ENCODE measurements around the gene TANC1.

The TANC1 gene

DNA sequence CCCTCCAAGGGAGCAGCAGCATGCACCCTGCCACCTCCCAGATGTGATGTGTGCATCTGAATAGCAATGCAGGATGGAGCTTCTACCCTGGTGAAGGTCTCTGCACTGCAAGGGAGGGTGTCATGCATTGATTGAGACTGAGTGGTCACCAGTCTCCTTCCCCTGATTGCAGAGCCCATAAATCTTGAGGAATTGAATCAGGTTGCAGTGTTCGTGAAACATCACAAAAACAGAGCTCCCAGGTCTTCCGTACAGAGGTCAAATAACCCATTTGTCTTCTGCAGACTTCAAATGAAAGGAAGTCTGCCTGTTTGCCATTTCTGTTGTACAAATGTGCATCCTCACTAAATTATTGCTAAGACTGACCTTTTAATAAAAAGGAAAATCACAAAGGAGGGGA lies 181.3 kb downstream of the TANC1 start:
- no peaks in the 10 kb centered on the region for H3K36me3 Mint-ChIP-seq
- H3K4me1 Mint-ChIP-seq, result peaks cover 7 to 9% of the 10 kb centered on the region in 2 donors
- no peak for ATAC-seq (replicated peaks)

DNA sequence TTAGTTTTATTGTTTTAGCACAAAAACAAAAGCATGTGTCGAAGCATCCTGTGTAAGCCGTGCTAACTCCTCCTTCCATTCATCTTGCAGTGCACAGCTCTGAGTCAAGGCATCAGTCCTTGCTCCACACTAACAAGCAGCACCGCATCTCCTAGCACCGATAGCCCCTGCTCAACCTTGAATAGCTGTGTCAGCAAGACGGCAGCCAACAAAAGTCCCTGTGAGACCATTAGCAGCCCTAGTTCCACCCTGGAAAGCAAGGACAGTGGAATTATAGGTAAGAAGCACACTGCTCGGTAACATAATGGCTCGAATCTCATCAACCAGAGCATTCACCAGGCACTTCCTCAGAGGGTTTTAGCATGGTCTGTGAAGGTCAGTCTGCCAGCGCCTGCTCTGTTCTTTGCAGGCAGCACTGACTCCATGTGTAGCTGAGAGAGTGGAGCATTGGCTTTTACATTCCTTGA lies 181.9 kb downstream of the TANC1 start:
- Mint-ChIP-seq H3K4me1 (peaks cover 5 to 9% of the 10 kb centered on the region in 2 donors), H3K36me3 (no peaks in the 10 kb centered on the region), H3K27me3 (peaks cover 15 to 16% of the 10 kb centered on the region in 2 donors), H3K9me3 (no peaks in the 10 kb centered on the region), H3K27ac (no peak overlapping the region), H3K4me3 (no peak overlapping the region)
- DNase-seq (no peak), ATAC-seq (replicated peaks) (no peak)

More for the DNA sequence above, 181.3 kb downstream of the TANC1 start:
- Mint-ChIP-seq H3K27ac (no peak overlapping the region), H3K27me3 (peaks cover 16 to 17% of the 10 kb centered on the region in 2 donors), H3K4me3 (no peak overlapping the region), H3K9me3 (no peaks in the 10 kb centered on the region)
- no peak for DNase-seq

- no peak overlapping the region for H3K4me3 Mint-ChIP-seq
- peaks cover 5 to 9% of the 10 kb centered on the region in 2 donors for H3K4me1 Mint-ChIP-seq
- ATAC-seq (replicated peaks) (no peak), DNase-seq (no peak)
- peaks cover 10 to 16% of the 10 kb centered on the region in 2 donors for H3K27me3 Mint-ChIP-seq
- H3K36me3 Mint-ChIP-seq, result no peaks in the 10 kb centered on the region
- H3K9me3 Mint-ChIP-seq, result no peaks in the 10 kb centered on the region
- no peak overlapping the region for H3K27ac Mint-ChIP-seq
These were observed 183.0 kb downstream of the TANC1 start for GRCh38 chr2:159151198-159152127.

- ATAC-seq (replicated peaks) (no peak), DNase-seq (no peak)
- Mint-ChIP-seq H3K4me1 (peaks cover 4% of the 10 kb centered on the region in 2 donors), H3K36me3 (no peaks in the 10 kb centered on the region), H3K9me3 (no peaks in the 10 kb centered on the region), H3K27ac (no peak overlapping the region), H3K27me3 (peaks cover 6 to 11% of the 10 kb centered on the region in 2 donors), H3K4me3 (no peak overlapping the region)
These were observed 183.8 kb downstream of the TANC1 start for GRCh38 chr2:159152128-159152778.

GRCh38 chr2:159153063-159153462 lies 184.6 kb downstream of the TANC1 start:
- H3K4me1 Mint-ChIP-seq, result peaks cover 0 to 2% of the 10 kb centered on the region in 2 donors
- H3K4me3 Mint-ChIP-seq, result no peak overlapping the region
- DNase-seq (no peak), ATAC-seq (replicated peaks) (no peak)
- H3K9me3 Mint-ChIP-seq, result no peaks in the 10 kb centered on the region
- H3K27me3 Mint-ChIP-seq, result peaks cover 4% of the 10 kb centered on the region in 2 donors
- H3K36me3 Mint-ChIP-seq, result no peaks in the 10 kb centered on the region
- H3K27ac Mint-ChIP-seq, result no peak overlapping the region

- no peak for DNase-seq
- no peak overlapping the region for H3K27ac Mint-ChIP-seq
- H3K36me3 Mint-ChIP-seq, result no peaks in the 10 kb centered on the region
- no peak for ATAC-seq (replicated peaks)
- peaks cover 4% of the 10 kb centered on the region in 2 donors for H3K27me3 Mint-ChIP-seq
- no peak overlapping the region for H3K4me3 Mint-ChIP-seq
- H3K4me1 Mint-ChIP-seq, result peaks cover 0 to 2% of the 10 kb centered on the region in 2 donors
- H3K9me3 Mint-ChIP-seq, result no peaks in the 10 kb centered on the region
These were observed 185.0 kb downstream of the TANC1 start for GRCh38 chr2:159153463-159153862.

- Mint-ChIP-seq H3K36me3 (no peaks in the 10 kb centered on the region), H3K27me3 (peaks cover 4% of the 10 kb centered on the region in 2 donors), H3K9me3 (no peaks in the 10 kb centered on the region), H3K4me1 (peaks cover 0 to 2% of the 10 kb centered on the region in 2 donors), H3K27ac (no peak overlapping the region), H3K4me3 (no peak overlapping the region)
- DNase-seq, result no peak
- ATAC-seq (replicated peaks), result no peak
These were observed 185.5 kb downstream of the TANC1 start for GRCh38 chr2:159153951-159154350.

GRCh38 chr2:159154366-159154765 lies 185.9 kb downstream of the TANC1 start:
- no peak overlapping the region for H3K4me3 Mint-ChIP-seq
- no peak overlapping the region for H3K27ac Mint-ChIP-seq
- no peaks in the 10 kb centered on the region for H3K9me3 Mint-ChIP-seq
- DNase-seq, result no peak
- H3K27me3 Mint-ChIP-seq, result peaks cover 4% of the 10 kb centered on the region in 2 donors
- H3K4me1 Mint-ChIP-seq, result peaks cover 0 to 2% of the 10 kb centered on the region in 2 donors
- no peaks in the 10 kb centered on the region for H3K36me3 Mint-ChIP-seq
- ATAC-seq (replicated peaks), result no peak

GRCh38 chr2:159155320-159155719 lies 186.9 kb downstream of the TANC1 start:
- Mint-ChIP-seq H3K27ac (no peak overlapping the region), H3K4me1 (peaks cover under 1 to 2% of the 10 kb centered on the region in 2 donors), H3K4me3 (no peak overlapping the region), H3K27me3 (peaks cover 4% of the 10 kb centered on the region in 2 donors), H3K36me3 (no peaks in the 10 kb centered on the region), H3K9me3 (no peaks in the 10 kb centered on the region)
- no peak for DNase-seq
- ATAC-seq (replicated peaks), result no peak

DNA sequence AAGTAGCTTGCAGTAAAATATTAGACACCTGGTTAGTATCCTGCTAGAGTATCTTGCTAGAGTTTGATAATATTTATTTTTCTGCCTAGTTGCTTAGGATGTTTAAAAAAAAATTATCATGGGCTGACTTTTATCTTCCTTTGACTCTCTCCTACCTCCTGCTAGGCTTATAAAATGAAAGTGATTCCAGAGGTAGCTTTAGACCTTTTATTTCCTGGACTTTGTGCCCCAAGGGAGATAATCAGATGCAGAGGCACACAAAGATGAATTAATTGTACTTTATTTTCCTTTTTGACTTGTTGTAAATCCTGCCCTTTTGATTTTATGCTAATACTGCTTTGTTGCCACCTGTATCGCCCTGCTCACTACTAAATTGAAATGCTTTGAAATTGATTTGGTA lies 187.4 kb downstream of the TANC1 start:
- H3K4me3 Mint-ChIP-seq, result no peak overlapping the region
- no peaks in the 10 kb centered on the region for H3K9me3 Mint-ChIP-seq
- ATAC-seq (replicated peaks) (no peak), DNase-seq (no peak)
- no peak overlapping the region for H3K27ac Mint-ChIP-seq
- H3K36me3 Mint-ChIP-seq, result no peaks in the 10 kb centered on the region
- peaks cover 3 to 5% of the 10 kb centered on the region in 2 donors for H3K4me1 Mint-ChIP-seq
- H3K27me3 Mint-ChIP-seq, result peaks cover 4% of the 10 kb centered on the region in 2 donors

- DNase-seq (no peak), ATAC-seq (replicated peaks) (no peak)
- Mint-ChIP-seq H3K4me1 (peaks cover 5 to 8% of the 10 kb centered on the region in 2 donors), H3K36me3 (no peaks in the 10 kb centered on the region), H3K9me3 (no peaks in the 10 kb centered on the region), H3K27me3 (peaks cover 4% of the 10 kb centered on the region in 2 donors), H3K4me3 (no peak overlapping the region), H3K27ac (no peak overlapping the region)
These were observed 188.4 kb downstream of the TANC1 start for GRCh38 chr2:159156834-159157233.

DNA sequence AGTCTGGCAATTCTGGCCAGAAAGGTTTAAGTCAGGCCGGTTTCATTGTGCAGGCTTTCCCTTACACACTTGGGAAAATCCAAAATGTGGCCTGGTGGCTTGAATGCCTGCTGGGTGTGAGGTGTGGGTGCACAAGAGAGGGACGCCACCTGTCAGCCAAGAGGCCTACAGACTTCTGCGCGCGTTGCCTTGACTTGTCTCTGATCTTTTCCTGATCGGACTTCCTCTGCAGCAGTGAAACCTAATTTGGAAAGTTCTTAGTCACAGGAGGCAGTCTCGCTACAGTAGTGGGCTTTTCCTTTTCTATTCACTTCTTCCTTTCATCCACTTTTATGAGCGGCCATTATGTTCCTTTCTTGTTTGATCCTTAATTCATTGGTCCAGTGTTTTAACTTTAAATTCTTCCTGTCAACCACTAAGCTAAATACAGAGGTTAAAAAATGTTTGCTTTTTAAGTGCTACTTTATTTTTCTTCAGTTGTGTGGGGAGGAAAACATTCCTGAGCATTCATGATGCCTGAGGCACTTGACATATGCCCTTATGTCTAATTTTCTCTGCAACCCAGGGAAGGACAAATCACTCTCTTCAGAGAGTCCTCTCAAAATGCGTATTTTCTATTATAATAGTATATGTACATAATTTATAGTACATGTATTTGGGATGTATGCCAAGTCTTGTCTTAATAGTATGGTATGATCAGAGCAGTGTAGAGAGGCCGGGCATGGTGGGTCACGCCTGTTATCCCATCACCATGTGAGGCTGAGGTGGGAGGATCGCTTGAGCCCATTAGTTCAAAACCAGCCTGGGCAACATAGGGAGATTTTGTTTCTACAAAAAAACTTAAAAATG lies 189.1 kb downstream of the TANC1 start:
- Mint-ChIP-seq H3K4me1 (peaks cover 5 to 8% of the 10 kb centered on the region in 2 donors), H3K27me3 (peaks cover 4% of the 10 kb centered on the region in 2 donors), H3K27ac (no peak overlapping the region), H3K4me3 (no peak overlapping the region), H3K36me3 (no peaks in the 10 kb centered on the region), H3K9me3 (no peaks in the 10 kb centered on the region)
- DNase-seq (no peak), ATAC-seq (replicated peaks) (peak in 1 of 2 donors; percentile 47)

GRCh38 chr2:159160412-159160811 lies 192.0 kb downstream of the TANC1 start:
- ATAC-seq (replicated peaks) (no peak), DNase-seq (no peak)
- Mint-ChIP-seq H3K36me3 (no peaks in the 10 kb centered on the region), H3K9me3 (no peaks in the 10 kb centered on the region), H3K27me3 (no peaks in the 10 kb centered on the region), H3K4me1 (peaks cover 5 to 25% of the 10 kb centered on the region in 2 donors), H3K4me3 (no peak overlapping the region), H3K27ac (no peak overlapping the region)

GRCh38 chr2:159160954-159161353 lies 192.5 kb downstream of the TANC1 start:
- no peak overlapping the region for H3K4me3 Mint-ChIP-seq
- DNase-seq (no peak), ATAC-seq (replicated peaks) (no peak)
- H3K27ac Mint-ChIP-seq, result no peak overlapping the region
- H3K27me3 Mint-ChIP-seq, result no peaks in the 10 kb centered on the region
- H3K4me1 Mint-ChIP-seq, result peaks cover 5 to 26% of the 10 kb centered on the region in 2 donors
- no peaks in the 10 kb centered on the region for H3K9me3 Mint-ChIP-seq
- H3K36me3 Mint-ChIP-seq, result no peaks in the 10 kb centered on the region

All from stimulated activated naive B cell treated with anti-CD40 and anti-IgM and Interleukin-4, amounts not matched to agents 10 μg/mL and 1 μg/mL and 100 μg/mL, for 72 hours (primary cell).